Measurements from ENCODE around the gene ABHD12.

The ABHD12 gene

DNA sequence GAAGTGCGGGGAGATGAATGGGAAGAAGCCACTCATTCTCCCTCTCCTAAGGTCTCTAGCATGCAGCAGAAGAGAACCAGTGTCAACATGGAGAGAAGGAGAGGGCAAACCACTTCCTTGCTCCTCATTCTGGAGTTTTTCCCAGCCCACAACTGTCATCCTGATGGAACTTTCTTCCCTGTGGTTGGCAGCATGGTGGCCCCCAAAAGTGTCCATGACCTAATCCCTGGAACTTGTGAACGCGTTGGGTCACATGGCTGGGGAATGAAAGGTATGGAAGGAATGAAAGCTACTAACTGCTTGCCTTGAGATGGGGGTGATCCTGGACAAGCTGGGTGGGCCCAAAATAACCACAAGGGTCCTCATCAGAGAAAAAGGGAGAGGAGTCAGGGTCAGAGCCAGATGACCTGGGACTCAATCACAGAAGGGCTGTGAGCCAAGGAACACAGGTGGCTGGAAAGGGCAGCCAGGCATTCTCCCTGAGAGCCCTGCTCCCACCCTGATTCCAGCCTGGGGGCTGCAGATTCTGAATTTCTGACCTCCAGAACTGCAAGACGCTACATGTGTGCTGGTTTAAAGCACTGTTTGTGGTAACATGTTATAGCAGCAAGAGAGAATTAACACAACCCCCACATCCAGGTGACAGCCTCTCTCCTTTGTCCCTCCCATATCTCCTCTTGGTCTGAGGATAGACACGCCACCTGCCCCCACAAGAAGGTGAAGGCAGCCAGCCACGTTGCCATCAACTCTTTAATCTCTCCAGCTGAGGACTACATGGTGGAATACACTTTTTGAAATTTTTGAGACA is 79.5 kb downstream of the ABHD12 start:
- H3K4me1 ChIP-seq (ENCODE audit: insufficient read depth, low read length): 0 out of 2 replicates have a peak, but pooled peaks cover 3% of the 10 kb centered on the region
- H3K4me3 ChIP-seq (ENCODE audit: low read depth in 1 of 2, low read length in 2 of 2): no peak overlapping the region
- no peaks in the 10 kb centered on the region for H3K27me3 ChIP-seq (ENCODE audit: insufficient read depth, low read length, poor library complexity)
- DNase-seq: no peak
- H4K20me1 ChIP-seq (ENCODE audit: insufficient read depth, low read length): peaks cover 16% of the 10 kb centered on the region
- no peaks in the 10 kb centered on the region for H3K79me2 ChIP-seq (ENCODE audit: insufficient read depth, low read length)
- no peak for ATAC-seq (ENCODE audit: insufficient read depth, low read depth)
- H3K9ac ChIP-seq (ENCODE audit: low read depth, low read length): no peak overlapping the region
- no peak overlapping the region for H2AFZ ChIP-seq (ENCODE audit: low read depth, low read length)
- H3K27ac ChIP-seq (ENCODE audit: low read length): peak overlapping the region; percentile 51
- H3K36me3 ChIP-seq (ENCODE audit: insufficient read depth, low read length): peaks cover 69% of the 10 kb centered on the region
- H3K4me2 ChIP-seq (ENCODE audit: insufficient read depth, low read length): no peak overlapping the region
- H3K9me3 ChIP-seq (ENCODE audit: insufficient read depth, low read length, severe bottlenecking): no peaks in the 10 kb centered on the region
- TF ChIP-seq, protein P1, sequence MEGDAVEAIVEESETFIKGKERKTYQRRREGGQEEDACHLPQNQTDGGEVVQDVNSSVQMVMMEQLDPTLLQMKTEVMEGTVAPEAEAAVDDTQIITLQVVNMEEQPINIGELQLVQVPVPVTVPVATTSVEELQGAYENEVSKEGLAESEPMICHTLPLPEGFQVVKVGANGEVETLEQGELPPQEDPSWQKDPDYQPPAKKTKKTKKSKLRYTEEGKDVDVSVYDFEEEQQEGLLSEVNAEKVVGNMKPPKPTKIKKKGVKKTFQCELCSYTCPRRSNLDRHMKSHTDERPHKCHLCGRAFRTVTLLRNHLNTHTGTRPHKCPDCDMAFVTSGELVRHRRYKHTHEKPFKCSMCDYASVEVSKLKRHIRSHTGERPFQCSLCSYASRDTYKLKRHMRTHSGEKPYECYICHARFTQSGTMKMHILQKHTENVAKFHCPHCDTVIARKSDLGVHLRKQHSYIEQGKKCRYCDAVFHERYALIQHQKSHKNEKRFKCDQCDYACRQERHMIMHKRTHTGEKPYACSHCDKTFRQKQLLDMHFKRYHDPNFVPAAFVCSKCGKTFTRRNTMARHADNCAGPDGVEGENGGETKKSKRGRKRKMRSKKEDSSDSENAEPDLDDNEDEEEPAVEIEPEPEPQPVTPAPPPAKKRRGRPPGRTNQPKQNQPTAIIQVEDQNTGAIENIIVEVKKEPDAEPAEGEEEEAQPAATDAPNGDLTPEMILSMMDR (IDR thresholded peaks at IDR 0.05; ENCODE audit: borderline replicate concordance, extremely low read depth, low read length, poor library complexity, severe bottlenecking): no peak
- TF ChIP-seq EZH2 (IDR thresholded peaks at IDR 0.05; ENCODE audit: borderline replicate concordance, low read depth, low read length, severe bottlenecking): no peak

DNA sequence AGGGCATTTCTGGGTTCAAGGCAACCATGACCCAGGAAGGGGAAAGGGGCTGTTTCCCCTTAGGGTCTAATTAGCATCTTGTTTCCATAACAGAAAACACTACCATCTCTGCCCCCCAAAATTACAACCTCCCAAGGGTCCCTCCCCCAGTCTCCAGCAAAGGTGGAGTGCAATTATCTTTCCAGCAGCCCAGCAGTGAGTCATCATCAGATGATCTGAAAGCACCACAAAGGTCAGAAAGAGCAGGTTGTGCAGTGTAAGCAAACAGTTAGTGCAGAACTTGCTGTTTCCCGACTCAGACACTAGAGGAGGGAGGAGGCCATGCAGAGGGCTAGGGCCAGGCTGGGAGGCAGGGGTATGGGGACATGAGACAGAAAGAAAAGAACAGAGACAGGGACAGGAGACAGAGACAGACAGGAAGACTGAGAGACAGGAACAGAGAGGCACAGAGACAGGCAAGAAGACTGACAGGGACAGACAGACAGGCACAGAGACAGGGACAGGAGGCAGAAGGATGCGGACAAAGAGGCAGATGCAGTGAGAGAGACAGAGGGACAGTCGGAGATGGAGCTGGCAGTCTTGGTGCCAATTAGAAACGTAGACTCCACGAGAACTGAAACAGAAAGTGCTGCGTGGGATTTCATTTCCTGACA is 80.2 kb downstream of the ABHD12 start:
- Histone ChIP-seq H3K36me3 (ENCODE audit: insufficient read depth, low read length) (peaks cover 66% of the 10 kb centered on the region), H3K4me3 (ENCODE audit: low read depth in 1 of 2, low read length in 2 of 2) (no peak overlapping the region), H2AFZ (ENCODE audit: low read depth, low read length) (no peak overlapping the region)

DNA sequence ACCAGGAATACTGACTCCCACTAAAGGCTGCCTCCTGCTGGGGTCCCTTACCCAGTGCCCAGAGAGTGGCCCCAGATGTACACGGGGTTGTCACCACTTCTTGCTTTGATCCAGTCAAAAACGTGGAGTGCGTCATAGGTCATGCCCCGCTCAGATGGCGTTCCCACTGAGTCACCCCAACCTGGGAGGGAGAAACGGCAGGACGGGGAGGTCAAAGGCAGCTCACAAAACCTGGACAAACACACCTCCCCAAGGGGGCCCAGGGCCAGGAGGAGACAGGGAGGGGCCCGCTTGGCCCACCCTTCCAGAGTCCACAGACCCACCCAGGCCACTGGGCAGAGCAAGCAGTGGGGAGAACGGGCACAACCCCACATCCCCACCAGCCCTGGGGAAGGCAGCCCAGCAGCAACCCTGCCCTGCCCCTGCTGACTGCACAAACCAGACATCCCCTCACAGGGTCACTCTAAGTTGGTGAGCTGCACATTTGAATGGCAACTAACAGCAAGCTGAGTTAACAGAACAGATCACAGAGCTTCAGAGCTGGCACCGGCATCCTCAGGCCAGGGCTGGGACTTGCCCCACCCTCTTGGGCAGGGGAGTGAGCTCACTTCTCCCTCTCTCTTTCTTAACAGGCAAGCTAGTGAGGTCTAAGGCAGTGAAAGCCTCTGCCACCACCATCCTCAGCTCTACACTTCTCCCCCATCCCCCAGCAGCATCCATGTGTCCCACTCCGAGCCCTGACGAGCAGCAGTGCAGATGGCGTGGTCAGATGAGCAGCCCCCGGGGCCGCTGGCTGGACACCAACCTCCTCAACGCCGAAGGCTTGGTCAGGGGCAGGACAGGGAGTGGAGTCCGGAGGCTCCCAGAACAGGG is 81.0 kb downstream of the ABHD12 start:
- Histone ChIP-seq H3K4me3 (ENCODE audit: low read depth in 1 of 2, low read length in 2 of 2) (no peak overlapping the region), H3K79me2 (ENCODE audit: insufficient read depth, low read length) (no peaks in the 10 kb centered on the region), H3K4me2 (ENCODE audit: insufficient read depth, low read length) (no peak overlapping the region), H3K9ac (ENCODE audit: low read depth, low read length) (no peak overlapping the region), H3K27ac (ENCODE audit: low read length) (peak overlapping the region; percentile 2; the same call in 1 of the 2 replicates), H3K4me1 (ENCODE audit: insufficient read depth, low read length) (0 out of 2 replicates have a peak, but pooled peaks cover 3% of the 10 kb centered on the region), H3K27me3 (ENCODE audit: insufficient read depth, low read length, poor library complexity) (no peaks in the 10 kb centered on the region), H2AFZ (ENCODE audit: low read depth, low read length) (no peak overlapping the region), H3K9me3 (ENCODE audit: insufficient read depth, low read length, severe bottlenecking) (no peaks in the 10 kb centered on the region), H4K20me1 (ENCODE audit: insufficient read depth, low read length) (peaks cover 13% of the 10 kb centered on the region), H3K36me3 (ENCODE audit: insufficient read depth, low read length) (peaks cover 58% of the 10 kb centered on the region)
- no peak for ATAC-seq (ENCODE audit: insufficient read depth, low read depth)
- no peak for DNase-seq
- TF ChIP-seq, protein P1 (IDR thresholded peaks at IDR 0.05; ENCODE audit: borderline replicate concordance, extremely low read depth, low read length, poor library complexity, severe bottlenecking): no peak
- TF ChIP-seq EZH2 (IDR thresholded peaks at IDR 0.05; ENCODE audit: borderline replicate concordance, low read depth, low read length, severe bottlenecking): no peak

More for the DNA sequence above, 80.2 kb downstream of the ABHD12 start:
- Histone ChIP-seq H4K20me1 (ENCODE audit: insufficient read depth, low read length) (peaks cover 13% of the 10 kb centered on the region), H3K79me2 (ENCODE audit: insufficient read depth, low read length) (no peaks in the 10 kb centered on the region), H3K9me3 (ENCODE audit: insufficient read depth, low read length, severe bottlenecking) (no peaks in the 10 kb centered on the region), H3K9ac (ENCODE audit: low read depth, low read length) (no peak overlapping the region), H3K4me1 (ENCODE audit: insufficient read depth, low read length) (0 out of 2 replicates have a peak, but pooled peaks cover 3% of the 10 kb centered on the region), H3K27ac (ENCODE audit: low read length) (peak overlapping the region; percentile 51), H3K27me3 (ENCODE audit: insufficient read depth, low read length, poor library complexity) (no peaks in the 10 kb centered on the region), H3K4me2 (ENCODE audit: insufficient read depth, low read length) (no peak overlapping the region)
- DNase-seq (peak; percentile 39), ATAC-seq (ENCODE audit: insufficient read depth, low read depth) (peak; percentile 74)
- TF ChIP-seq EZH2 (IDR thresholded peaks at IDR 0.05; ENCODE audit: borderline replicate concordance, low read depth, low read length, severe bottlenecking): no peak
- TF ChIP-seq, protein P1 (IDR thresholded peaks at IDR 0.05; ENCODE audit: borderline replicate concordance, extremely low read depth, low read length, poor library complexity, severe bottlenecking): peak; percentile 54

All from DND-41 (cell line).